H9 (cell line): ENCODE measurements around the gene UBE2L3. TPM values are rescaled to one million over a fixed set of nuclear protein-coding genes. Genes with fewer than 3 reads are reported as not detected.
"Not testable (repeated sequence)": the region's sequence is repeated elsewhere in the genome, so short reads cannot be mapped to it uniquely, and the experiment has no call there.

Experiments used
- DNase-seq: peaks from one replicate; pipeline ENCODE4 v3.0.0-alpha.2; 2017
- H2AFZ ChIP-seq: one replicate; pipeline ENCODE4 v1.6.1; 2013; ENCODE audit warnings: mild to moderate bottlenecking, low read length, control low read depth, moderate library complexity
- H2AK5ac ChIP-seq: 2 replicates; pipeline ENCODE4 v1.6.1; 2013; ENCODE audit warnings: low read length, control low read depth, mixed read lengths; ENCODE audit not compliant: insufficient read length
- H2BK120ac ChIP-seq: one replicate; pipeline ENCODE4 v1.6.1; 2013; ENCODE audit warnings: low read depth, mild to moderate bottlenecking, low read length, control low read depth, inconsistent platforms; ENCODE audit not compliant: poor library complexity, severe bottlenecking
- H2BK12ac ChIP-seq: 2 replicates; pipeline ENCODE4 v1.6.1; 2013; ENCODE audit warnings: low read length, control low read depth, mixed read lengths, low read depth; ENCODE audit not compliant: insufficient read length
- H2BK15ac ChIP-seq: 2 replicates; pipeline ENCODE4 v1.6.1; 2013; ENCODE audit warnings: low read depth, low read length, control low read depth
- H2BK20ac ChIP-seq: one replicate; pipeline ENCODE4 v1.6.1; 2013; ENCODE audit warnings: low read depth, mild to moderate bottlenecking, low read length, control low read depth, inconsistent platforms; ENCODE audit not compliant: poor library complexity, severe bottlenecking
- H2BK5ac ChIP-seq: 2 replicates; pipeline ENCODE4 v1.6.1; 2013; ENCODE audit warnings: low read length, control low read depth, mixed read lengths; ENCODE audit not compliant: insufficient read length
- H3K14ac ChIP-seq: 2 replicates; pipeline ENCODE4 v1.6.1; 2013; ENCODE audit warnings: low read length, control low read depth; ENCODE audit not compliant: insufficient read depth
- H3K18ac ChIP-seq: 2 replicates; pipeline ENCODE4 v1.6.1; 2013; ENCODE audit warnings: low read depth, mild to moderate bottlenecking, mixed read lengths, low read length, control low read depth; ENCODE audit not compliant: insufficient read length
- H3K23ac ChIP-seq: 2 replicates; pipeline ENCODE4 v1.6.1; 2013; ENCODE audit warnings: low read length, control low read depth, mixed read lengths, low read depth; ENCODE audit not compliant: insufficient read length
- H3K23me2 ChIP-seq: 2 replicates; pipeline ENCODE4 v1.6.1; 2013; ENCODE audit warnings: low read depth, mild to moderate bottlenecking, mixed read lengths, low read length, control low read depth; ENCODE audit not compliant: insufficient read length, poor library complexity, severe bottlenecking
- H3K27ac ChIP-seq: 2 replicates; pipeline ENCODE4 v1.5.1; 2013; ENCODE audit warnings: low read length, control low read depth, mixed read lengths, low read depth; ENCODE audit not compliant: insufficient read length
- H3K27me3 ChIP-seq: 2 replicates; pipeline ENCODE4 v1.6.1; 2013; ENCODE audit warnings: low read length, control low read depth, inconsistent platforms; ENCODE audit not compliant: insufficient read depth
- H3K4ac ChIP-seq: 2 replicates; pipeline ENCODE4 v1.6.1; 2013; ENCODE audit warnings: low read depth, mild to moderate bottlenecking, control low read depth, inconsistent platforms, low read length, moderate library complexity
- H3K4me1 ChIP-seq: 2 replicates; pipeline ENCODE4 v1.6.1; 2013; ENCODE audit warnings: low read length, control low read depth, inconsistent platforms; ENCODE audit not compliant: insufficient read depth
- H3K4me2 ChIP-seq: 2 replicates; pipeline ENCODE4 v1.6.1; 2013; ENCODE audit warnings: low read length, control low read depth, mixed read lengths; ENCODE audit not compliant: insufficient read length, insufficient read depth
- H3K56ac ChIP-seq: 2 replicates; pipeline ENCODE4 v1.6.1; 2013; ENCODE audit warnings: low read depth, mild to moderate bottlenecking, mixed read lengths, low read length, control low read depth; ENCODE audit not compliant: insufficient read length
- H3K79me1 ChIP-seq: 2 replicates; pipeline ENCODE4 v1.6.1; 2013; ENCODE audit warnings: low read depth, mild to moderate bottlenecking, moderate library complexity, low read length, control low read depth, inconsistent platforms; ENCODE audit not compliant: insufficient read depth, poor library complexity, severe bottlenecking
- H3K79me2 ChIP-seq: 2 replicates; pipeline ENCODE4 v1.6.1; 2013; ENCODE audit warnings: low read length, control low read depth, inconsistent platforms; ENCODE audit not compliant: insufficient read depth
- H3K9ac ChIP-seq: 2 replicates; pipeline ENCODE4 v1.6.1; 2013; ENCODE audit warnings: low read length, control low read depth, mixed read lengths; ENCODE audit not compliant: insufficient read length; ENCODE audit errors: extremely low read depth
- H3K9me3 ChIP-seq: one replicate; pipeline ENCODE4 v1.6.1; 2013; ENCODE audit warnings: low read depth, low read length, inconsistent platforms; ENCODE audit not compliant: control insufficient read depth
- H3T11ph ChIP-seq: one replicate; pipeline ENCODE4 v1.6.1; 2013; ENCODE audit warnings: mild to moderate bottlenecking, low read length, control low read depth, inconsistent platforms
- H4K20me1 ChIP-seq: one replicate; pipeline ENCODE4 v1.6.1; 2013; ENCODE audit not compliant: control insufficient read depth, insufficient read length, insufficient read depth
- H4K5ac ChIP-seq: 2 replicates; pipeline ENCODE4 v1.6.1; 2013; ENCODE audit warnings: low read depth, mild to moderate bottlenecking, mixed read lengths, low read length, control low read depth; ENCODE audit not compliant: insufficient read length
- H4K8ac ChIP-seq: replicated peaks from 2 replicates; pipeline ENCODE4 v1.6.1; 2013; ENCODE audit warnings: low read length, control low read depth, mixed read lengths, low read depth; ENCODE audit not compliant: insufficient read length
- H4K91ac ChIP-seq: 2 replicates; pipeline ENCODE4 v1.6.1; 2013; ENCODE audit warnings: low read depth, mild to moderate bottlenecking, moderate library complexity, mixed read lengths, low read length, control low read depth; ENCODE audit not compliant: insufficient read length
- H3K27ac Mint-ChIP-seq, 3 experiments: 2 replicates in 2 of 3; 3 replicates in 1 of 3; pipeline ENCODE4 v1.8.0; 2020 to 2021; ENCODE audit warnings: mixed read lengths in 3 of 3, mild to moderate bottlenecking in 1 of 3, moderate library complexity in 1 of 3
- H3K27me3 Mint-ChIP-seq: 2 replicates; pipeline ENCODE4 v1.8.0; 2021; ENCODE audit warnings: low read depth, mild to moderate bottlenecking, moderate library complexity, mixed read lengths
- H3K36me3 Mint-ChIP-seq, 3 experiments: 2 replicates in 2 of 3; 3 replicates in 1 of 3; pipeline ENCODE4 v1.8.0; 2020 to 2021; ENCODE audit warnings: low read depth in 3 of 3, mixed read lengths in 3 of 3; ENCODE audit not compliant: insufficient read depth in 1 of 3
- H3K4me1 Mint-ChIP-seq, 2 experiments: 2 replicates each; pipeline ENCODE4 v1.8.0; 2020; ENCODE audit warnings: mixed read lengths in 2 of 2
- H3K4me3 Mint-ChIP-seq, 2 experiments: 2 replicates in 1 of 2; 3 replicates in 1 of 2; pipeline ENCODE4 v1.8.0; 2020 to 2021; ENCODE audit warnings: mild to moderate bottlenecking in 2 of 2, mixed read lengths in 2 of 2, moderate library complexity in 1 of 2
- H3K9me3 Mint-ChIP-seq, 2 experiments: 2 replicates in 1 of 2; 3 replicates in 1 of 2; pipeline ENCODE4 v1.8.0; 2020; ENCODE audit warnings: mild to moderate bottlenecking in 2 of 2, mixed read lengths in 2 of 2, moderate library complexity in 1 of 2
- CTCF ChIP-seq: fragments of 200-600 bp; sonication (generic); conservative IDR thresholded peaks from 3 replicates; pipeline ENCODE4 v1.8.0; 2021; ENCODE audit warnings: antibody characterized with exemption, mild to moderate bottlenecking
- WGBS: extraction: QIAGEN DNeasy Blood & Tissue Kit; methylation state at CpG from one replicate; pipeline ENCODE4 v1.1.7; 2013; ENCODE audit warnings: missing lambda C conversion rate, low lambda C conversion rate, mixed read lengths; ENCODE audit not compliant: insufficient read length; ENCODE audit errors: extremely low coverage; 5-methylcytosine and 5-hydroxymethylcytosine counted together
- long read RNA-seq: library from polyadenylated mRNA; unstranded; transcript quantifications from one replicate; pipeline ENCODE4 v2.0.0, GENCODE V29; 2020
- total RNA-seq: library from RNA; stranded (reverse); gene quantifications from 2 replicates; pipeline ENCODE4 v1.2.1, GENCODE V29; 2021

UBE2L3 gene
- 78.7 and 79.7 TPM in 2 replicates for total RNA-seq
- long read RNA-seq, transcript UBE2L3-201 (4 exons, 3,028 nt): major isoform, 438 of 459 reads
- long read RNA-seq, transcript UBE2L3-204 (3 exons, 2,932 nt): minor isoform, 7 of 459 reads
- long read RNA-seq, partial matches to known transcripts: 10 of 459 reads
- long read RNA-seq, other reads (novel, unspliced or antisense): 3 of 459 reads

- Mint-ChIP-seq H3K27me3 (peaks cover 6% of the 10 kb centered on the region; the same call in 1 of the 2 replicates), H3K36me3 (peaks cover 6 to 17% (median 8%) of the 10 kb centered on the region in 3 experiments; a peak in 6 of 7 replicates), H3K27ac (peak within 1 kb of the TSS; percentile 86 to 98 (median 98); a peak in 6 of 7 replicates), H3K4me3 (peak within 1 kb of the TSS; percentile 93 to 98), H3K4me1 (peaks cover 29% of the 10 kb centered on the region in 2 experiments), H3K9me3 (no peaks in the 10 kb centered on the region)
- Histone ChIP-seq H4K20me1 (peaks cover 2% of the 10 kb centered on the region), H3K9me3 (no peaks in the 10 kb centered on the region), H3K27me3 (no peaks in the 10 kb centered on the region), H3K79me2 (peaks cover 42% of the 10 kb centered on the region), H3K27ac (no peak within 1 kb of the TSS), H3K4me2 (peak within 1 kb of the TSS; percentile 76), H3T11ph (no peak within 1 kb of the TSS), H2BK12ac (no peak within 1 kb of the TSS), H2BK120ac (no peak within 1 kb of the TSS), H2BK5ac (peak within 1 kb of the TSS; percentile 29), H4K5ac (no peak within 1 kb of the TSS), H3K79me1 (peaks cover 3% of the 10 kb centered on the region), H2AFZ (no peak within 1 kb of the TSS), H2AK5ac (no peak within 1 kb of the TSS), H3K9ac (peak within 1 kb of the TSS; percentile 93), H3K14ac (peak within 1 kb of the TSS; percentile 99), H3K23ac (no peak within 1 kb of the TSS), H3K18ac (peak within 1 kb of the TSS; percentile 99), H3K23me2 (peaks cover 8% of the 10 kb centered on the region), H3K4ac (no peak within 1 kb of the TSS; the same call in 1 of the 2 replicates), H2BK15ac (no peak within 1 kb of the TSS), H4K91ac (no peak within 1 kb of the TSS), H2BK20ac (no peak within 1 kb of the TSS), H4K8ac (no peak within 1 kb of the TSS), H3K56ac (no peak within 1 kb of the TSS), H3K4me1 (no peaks in the 10 kb centered on the region; the same call in 1 of the 2 replicates)
- TF ChIP-seq CTCF: no peak
- peak; percentile 92 for DNase-seq
- WGBS: no CpG with 5 or more reads among the region's 85 CpGs
Observed at GRCh38 chr22:21567456-21568346, at the start of gene UBE2L3. Gene UBE2L3, plus strand, starts transcription at chr22:21567714. Its CDS starts 31 bp downstream, at chr22:21567745.

GRCh38 chr22:21526705-21527500 lies 40.6 kb upstream of the UBE2L3 start:
- not testable (repeated sequence) for H4K5ac ChIP-seq, H2BK15ac ChIP-seq, H3K23ac ChIP-seq, H2BK120ac ChIP-seq, H3K27ac Mint-ChIP-seq, H3K36me3 Mint-ChIP-seq, H2BK12ac ChIP-seq, H3K4me1 ChIP-seq, H3K79me1 ChIP-seq, H2BK20ac ChIP-seq, H3K27me3 ChIP-seq, H3K4ac ChIP-seq, H3K9me3 Mint-ChIP-seq, H3K14ac ChIP-seq, DNase-seq, H3K23me2 ChIP-seq, H4K8ac ChIP-seq, H3K4me2 ChIP-seq, H3K9me3 ChIP-seq, H3K18ac ChIP-seq, H3K27ac ChIP-seq, H2AFZ ChIP-seq, H2AK5ac ChIP-seq, H3K27me3 Mint-ChIP-seq, H3T11ph ChIP-seq, H3K9ac ChIP-seq, H3K4me3 Mint-ChIP-seq, H4K20me1 ChIP-seq, H3K79me2 ChIP-seq, H2BK5ac ChIP-seq, H3K4me1 Mint-ChIP-seq, H3K56ac ChIP-seq, H4K91ac ChIP-seq
- WGBS: no CpG with 5 or more reads among the region's 6 CpGs
